Thyroid gland (tissue), 4 donors: Measurements from ENCODE around the gene LRP6. TPM values are rescaled to one million over a fixed set of nuclear protein-coding genes. Genes with fewer than 3 reads are reported as not detected.

Experiments used
- DNase-seq, 2 donors: peaks; one replicate each; pipeline ENCODE4 v3.0.0-alpha.2; 2019
- H3K27ac ChIP-seq, 3 donors: fragments of 200-600 bp; sonication (generic); 1 replicate in 2 of 3; 2 replicates in 1 of 3; pipeline ENCODE4 v1.5.1; 2016 to 2019; ENCODE audit warnings: mild to moderate bottlenecking in 1 of 3, moderate library complexity in 1 of 3
- H3K27me3 ChIP-seq: fragments of 200-600 bp; sonication (generic); one replicate; pipeline ENCODE4 v1.5.1; 2019
- H3K36me3 ChIP-seq, 2 donors: fragments of 200-600 bp; sonication (generic); one replicate each; pipeline ENCODE4 v1.5.1; 2016 to 2019
- H3K4me1 ChIP-seq, 2 donors: fragments of 200-600 bp; sonication (generic); one replicate each; pipeline ENCODE4 v1.5.1; 2017 to 2019
- H3K4me3 ChIP-seq, 3 donors: fragments of 200-600 bp; sonication (generic); replicated peaks in 1 of 3; 1 replicate in 2 of 3; 2 replicates in 1 of 3; pipeline ENCODE4 v1.5.1; 2016; ENCODE audit warnings: mild to moderate bottlenecking in 1 of 3
- H3K9me3 ChIP-seq: fragments of 200-600 bp; sonication (generic); one replicate; pipeline ENCODE4 v1.5.1; 2017
- POLR2A ChIP-seq, 2 donors: fragments of 450-650 bp; IDR thresholded peaks; one replicate each; pipeline ENCODE4 v1.6.1; 2017; ENCODE audit warnings: antibody characterized with exemption in 2 of 2, mild to moderate bottlenecking in 2 of 2, moderate library complexity in 1 of 2
- WGBS, 2 donors: methylation state at CpG; one replicate each; pipeline ENCODE4 v1.1.5; 2017; 5-methylcytosine and 5-hydroxymethylcytosine counted together
- intact Hi-C: fragments of 100-400 bp; cut with DNase I; formaldehyde crosslinking; loops from one replicate; pipeline ENCODE4 v1.15.1; 2023
- total RNA-seq, 4 donors: library from RNA; depleted of rRNA; stranded (reverse); fragments of >200 nt; gene quantifications; one replicate each; pipeline ENCODE4 v1.2.3, GENCODE V29; 2016
- TF ChIP-seq, protein P1 (sequence below), 6 experiments: fragments of 200-600 bp in 3 of 6; fragments of 450-650 bp in 3 of 6; sonication (generic) in 3 of 6; IDR thresholded peaks; one replicate each; pipeline ENCODE4 v1.5.1; 2016 to 2019; ENCODE audit warnings: antibody characterized with exemption in 6 of 6, mild to moderate bottlenecking in 2 of 6, inconsistent platforms in 1 of 6, moderate library complexity in 1 of 6

LRP6 gene
- total RNA-seq, 4 donors from 2014 or later = 38.7 to 47.7 (median 42.7) TPM

DNA sequence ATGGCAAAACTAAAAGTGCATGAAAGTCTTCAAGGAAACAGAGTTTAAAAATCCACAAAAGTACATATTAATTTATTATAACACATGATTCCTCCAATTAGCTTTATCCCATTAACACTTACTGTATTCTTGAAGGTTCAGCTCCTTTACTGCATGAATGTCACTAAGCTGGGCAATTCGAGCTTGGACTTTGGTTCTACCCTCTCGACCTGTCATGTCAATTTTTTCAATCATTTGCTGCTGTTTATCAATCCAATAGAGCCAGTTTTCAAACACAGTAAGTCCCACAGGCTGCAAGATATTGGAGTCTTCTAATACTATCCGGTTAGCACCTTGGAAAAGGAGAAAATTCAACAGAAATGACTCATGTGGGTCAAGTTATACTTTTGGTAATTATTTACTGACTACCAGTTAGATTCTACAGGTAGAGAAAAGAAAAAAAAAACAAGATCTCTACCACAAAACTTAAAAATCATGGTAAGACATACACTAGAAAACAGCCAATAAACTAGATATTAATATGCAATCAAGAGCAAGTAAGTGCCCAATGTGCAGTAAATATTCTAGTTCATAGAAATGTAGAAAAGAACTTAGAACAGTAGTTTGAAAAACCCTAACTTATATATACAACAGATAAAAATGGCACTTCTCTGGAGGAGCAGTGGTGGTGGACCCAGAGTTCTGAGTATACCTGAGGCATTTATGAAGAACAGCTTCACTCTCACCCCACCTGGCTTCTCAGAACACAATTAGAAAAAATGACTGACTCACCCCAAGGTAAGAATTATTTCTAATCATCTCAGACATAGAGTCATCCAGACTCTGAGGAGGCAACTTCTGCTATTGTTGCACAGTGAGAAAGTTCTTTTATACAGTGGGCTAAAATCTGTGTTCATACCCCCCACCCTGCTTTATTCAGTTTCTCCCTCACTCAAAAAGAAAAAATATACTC is 128.4 kb downstream of the LRP6 start:
- no peak overlapping the region for H3K27ac ChIP-seq
- no peak overlapping the region for H3K4me3 ChIP-seq
- intact Hi-C loops = no loop called here
- no peaks in the 10 kb centered on the region for H3K27me3 ChIP-seq
- no peaks in the 10 kb centered on the region for H3K36me3 ChIP-seq
- TF ChIP-seq, protein P1, sequence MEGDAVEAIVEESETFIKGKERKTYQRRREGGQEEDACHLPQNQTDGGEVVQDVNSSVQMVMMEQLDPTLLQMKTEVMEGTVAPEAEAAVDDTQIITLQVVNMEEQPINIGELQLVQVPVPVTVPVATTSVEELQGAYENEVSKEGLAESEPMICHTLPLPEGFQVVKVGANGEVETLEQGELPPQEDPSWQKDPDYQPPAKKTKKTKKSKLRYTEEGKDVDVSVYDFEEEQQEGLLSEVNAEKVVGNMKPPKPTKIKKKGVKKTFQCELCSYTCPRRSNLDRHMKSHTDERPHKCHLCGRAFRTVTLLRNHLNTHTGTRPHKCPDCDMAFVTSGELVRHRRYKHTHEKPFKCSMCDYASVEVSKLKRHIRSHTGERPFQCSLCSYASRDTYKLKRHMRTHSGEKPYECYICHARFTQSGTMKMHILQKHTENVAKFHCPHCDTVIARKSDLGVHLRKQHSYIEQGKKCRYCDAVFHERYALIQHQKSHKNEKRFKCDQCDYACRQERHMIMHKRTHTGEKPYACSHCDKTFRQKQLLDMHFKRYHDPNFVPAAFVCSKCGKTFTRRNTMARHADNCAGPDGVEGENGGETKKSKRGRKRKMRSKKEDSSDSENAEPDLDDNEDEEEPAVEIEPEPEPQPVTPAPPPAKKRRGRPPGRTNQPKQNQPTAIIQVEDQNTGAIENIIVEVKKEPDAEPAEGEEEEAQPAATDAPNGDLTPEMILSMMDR (IDR thresholded peaks at IDR 0.05) = no peak
- TF ChIP-seq POLR2A (IDR thresholded peaks at IDR 0.05) = no peak
- H3K4me1 ChIP-seq = peaks cover 0 to 5% of the 10 kb centered on the region in 2 donors
- DNase-seq = no peak
- 94 to 95% methylated on average over 3 of the region's 3 CpGs for WGBS, 2 donors
- no peaks in the 10 kb centered on the region for H3K9me3 ChIP-seq

DNA sequence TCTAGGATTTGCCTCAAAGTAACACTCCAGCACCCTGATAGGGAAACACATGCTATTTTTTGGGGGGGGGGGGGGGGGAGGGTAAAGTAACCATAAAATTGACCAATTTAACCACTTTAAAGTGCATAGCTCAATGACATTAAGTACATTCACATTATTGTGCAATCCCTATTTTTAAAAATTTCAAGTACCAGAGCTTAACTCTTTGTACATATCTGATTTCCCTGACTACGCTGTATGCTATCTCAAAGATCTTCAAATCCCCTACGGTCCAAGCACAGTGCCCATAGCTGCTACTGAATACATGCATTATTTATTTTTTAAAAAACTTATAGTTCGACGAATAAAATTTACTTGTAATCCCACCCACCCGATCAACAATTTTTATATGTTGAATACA is 133.1 kb downstream of the LRP6 start:
- TF ChIP-seq, protein P1 (IDR thresholded peaks at IDR 0.05) = no peak
- no peak for TF ChIP-seq POLR2A (IDR thresholded peaks at IDR 0.05)
- Histone ChIP-seq H3K4me3 (no peak overlapping the region), H3K9me3 (no peaks in the 10 kb centered on the region), H3K27me3 (no peaks in the 10 kb centered on the region), H3K4me1 (peaks cover 0 to 5% of the 10 kb centered on the region in 2 donors), H3K27ac (no peak overlapping the region), H3K36me3 (no peaks in the 10 kb centered on the region)
- no peak for DNase-seq
- intact Hi-C loops = no loop called here
- 97% methylated on average over 5 of the region's 5 CpGs for WGBS, 2 donors

DNA sequence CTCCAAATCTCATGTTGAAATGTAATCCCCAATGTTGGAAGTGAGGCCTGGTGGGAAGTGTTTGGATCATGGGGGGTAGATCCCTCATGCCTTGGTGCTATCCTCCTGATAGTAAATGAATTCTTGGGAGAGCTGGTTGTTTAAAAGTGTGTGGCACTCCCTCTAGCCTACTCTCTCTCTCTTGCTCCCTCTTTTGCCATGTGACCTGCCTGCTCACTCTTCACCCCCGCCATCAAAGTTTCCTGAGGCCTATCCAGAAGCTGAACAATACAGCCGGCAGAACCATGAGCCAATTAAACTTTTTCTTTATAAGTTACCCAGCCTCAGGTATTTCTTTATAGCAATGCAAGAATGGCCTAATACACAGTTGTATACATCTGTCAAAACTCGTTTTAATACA is 133.6 kb downstream of the LRP6 start:
- WGBS, 2 donors = 92 to 94% methylated on average over 3 of the region's 3 CpGs
- no peak overlapping the region for H3K27ac ChIP-seq
- intact Hi-C loops = no loop called here
- TF ChIP-seq POLR2A (IDR thresholded peaks at IDR 0.05) = no peak
- TF ChIP-seq, protein P1 (IDR thresholded peaks at IDR 0.05) = no peak
- H3K27me3 ChIP-seq = no peaks in the 10 kb centered on the region
- no peaks in the 10 kb centered on the region for H3K36me3 ChIP-seq
- no peak for DNase-seq
- H3K4me1 ChIP-seq = peaks cover 0 to 5% of the 10 kb centered on the region in 2 donors
- H3K4me3 ChIP-seq = no peak overlapping the region
- H3K9me3 ChIP-seq = no peaks in the 10 kb centered on the region

DNA sequence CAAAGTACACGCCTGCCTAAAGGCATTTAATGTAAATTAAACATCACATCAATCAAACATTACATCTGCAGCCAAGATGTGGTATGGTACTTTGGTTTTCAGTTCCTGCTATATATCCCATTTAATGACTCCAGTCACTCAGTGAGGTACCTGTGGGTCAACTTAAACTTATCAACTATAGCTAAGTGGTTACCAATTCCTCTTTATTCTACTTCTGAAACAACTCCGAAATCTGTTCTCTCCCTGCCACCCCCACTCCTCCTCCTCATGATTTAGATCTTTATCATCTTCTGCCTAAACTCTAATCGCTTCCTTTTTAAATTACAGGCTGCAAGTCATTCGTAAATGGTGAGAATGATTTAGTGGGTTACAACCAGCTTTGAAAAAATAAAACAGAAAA is 138.2 kb downstream of the LRP6 start:
- H3K4me1 ChIP-seq = peaks cover 4 to 5% of the 10 kb centered on the region in 2 donors
- no peak overlapping the region for H3K27ac ChIP-seq
- intact Hi-C loops = no loop called here
- DNase-seq = no peak
- no peaks in the 10 kb centered on the region for H3K27me3 ChIP-seq
- WGBS, 2 donors = 88% methylated on average over 4 of the region's 4 CpGs
- TF ChIP-seq, protein P1 (IDR thresholded peaks at IDR 0.05) = no peak
- no peak for TF ChIP-seq POLR2A (IDR thresholded peaks at IDR 0.05)
- H3K9me3 ChIP-seq = no peaks in the 10 kb centered on the region
- H3K4me3 ChIP-seq = no peak overlapping the region
- peaks cover 3 to 4% of the 10 kb centered on the region in 2 donors for H3K36me3 ChIP-seq

DNA sequence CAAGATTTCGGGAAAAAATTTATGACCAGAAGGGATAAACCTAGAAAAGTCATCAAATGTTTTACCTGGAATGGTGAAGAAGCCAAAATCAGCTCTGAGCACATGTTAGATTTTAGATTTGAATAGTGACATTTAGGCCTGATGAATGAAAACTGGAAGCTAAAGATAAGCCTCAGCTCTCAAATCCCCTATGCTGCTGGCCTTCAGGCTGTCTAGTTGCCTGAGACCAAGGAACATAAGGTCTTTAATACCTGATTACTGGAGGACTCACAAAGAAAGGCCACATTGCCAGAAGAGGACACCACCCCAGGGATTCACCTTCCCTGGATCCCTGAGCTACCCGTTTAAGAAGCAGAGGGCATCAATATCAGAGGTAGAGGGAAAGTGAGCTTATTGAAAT is 139.5 kb downstream of the LRP6 start:
- Histone ChIP-seq H3K4me1 (peaks cover 16 to 19% of the 10 kb centered on the region in 2 donors), H3K27me3 (no peaks in the 10 kb centered on the region), H3K36me3 (peaks cover 3 to 4% of the 10 kb centered on the region in 2 donors), H3K9me3 (no peaks in the 10 kb centered on the region), H3K27ac (no peak overlapping the region), H3K4me3 (no peak overlapping the region)
- intact Hi-C loops = no loop called here
- TF ChIP-seq, protein P1 (IDR thresholded peaks at IDR 0.05) = no peak
- WGBS, 2 donors = 92 to 93% methylated on average over 2 of the region's 2 CpGs
- DNase-seq = no peak
